Neural progenitor cell (in vitro differentiated cells): ENCODE data around the gene MTFR1L. TPM values are rescaled to one million over a fixed set of nuclear protein-coding genes. Genes with fewer than 3 reads are reported as not detected.
A peak's percentile ranks its signal among the peaks of the same experiment; 100 is the strongest.

Experiments used
- DNase-seq: peaks from one replicate; pipeline ENCODE4 v3.0.0-alpha.2; 2016; ENCODE audit warnings: low spot score
- H2AFZ ChIP-seq: fragments of 200-600 bp; sonication (generic); replicated peaks from 2 replicates; pipeline ENCODE4 v1.6.1; 2016; ENCODE audit warnings: antibody characterized with exemption
- H3F3A ChIP-seq: fragments of 200-600 bp; sonication (generic); 2 replicates; pipeline ENCODE4 v1.6.1; 2016; ENCODE audit warnings: antibody characterized with exemption, low read depth
- H3K27ac ChIP-seq: fragments of 200-600 bp; sonication (generic); 2 replicates; pipeline ENCODE4 v1.5.1; 2016; ENCODE audit warnings: mild to moderate bottlenecking
- H3K27me3 ChIP-seq: fragments of 200-600 bp; sonication (generic); 2 replicates; pipeline ENCODE4 v1.6.1; 2016; ENCODE audit warnings: mild to moderate bottlenecking, moderate library complexity
- H3K36me3 ChIP-seq: fragments of 200-600 bp; sonication (generic); 2 replicates; pipeline ENCODE4 v1.5.1; 2016
- H3K4me1 ChIP-seq: fragments of 200-600 bp; sonication (generic); 2 replicates; pipeline ENCODE4 v1.6.1; 2016; ENCODE audit warnings: mixed run types
- H3K4me2 ChIP-seq: fragments of 200-600 bp; sonication (generic); 2 replicates; pipeline ENCODE4 v1.6.1; 2016
- H3K4me3 ChIP-seq: fragments of 200-600 bp; sonication (generic); 2 replicates; pipeline ENCODE4 v1.5.1; 2016
- H3K79me2 ChIP-seq: fragments of 200-600 bp; sonication (generic); 2 replicates; pipeline ENCODE4 v1.6.1; 2016; ENCODE audit warnings: low read depth
- H3K9ac ChIP-seq: fragments of 200-600 bp; sonication (generic); 2 replicates; pipeline ENCODE4 v1.6.1; 2016
- H3K9me3 ChIP-seq: fragments of 200-600 bp; sonication (generic); 2 replicates; pipeline ENCODE4 v1.5.1; 2016; ENCODE audit warnings: low read depth
- H4K20me1 ChIP-seq: fragments of 200-600 bp; sonication (generic); 2 replicates; pipeline ENCODE4 v1.6.1; 2016; ENCODE audit warnings: low read depth
- H3K27ac Mint-ChIP-seq: 3 replicates; pipeline ENCODE4 v1.8.0; 2021; ENCODE audit warnings: mixed read lengths
- H3K27me3 Mint-ChIP-seq: 2 replicates; pipeline ENCODE4 v1.8.0; 2022; ENCODE audit warnings: low read depth, mild to moderate bottlenecking, inconsistent platforms, moderate library complexity, mixed read lengths; ENCODE audit not compliant: insufficient read depth
- H3K36me3 Mint-ChIP-seq: 3 replicates; pipeline ENCODE4 v1.8.0; 2021; ENCODE audit warnings: mixed read lengths
- H3K4me1 Mint-ChIP-seq: 3 replicates; pipeline ENCODE4 v1.8.0; 2021; ENCODE audit warnings: mixed read lengths
- H3K4me3 Mint-ChIP-seq: 3 replicates; pipeline ENCODE4 v1.8.0; 2021; ENCODE audit warnings: mild to moderate bottlenecking, moderate library complexity, mixed read lengths
- H3K9me3 Mint-ChIP-seq: 3 replicates; pipeline ENCODE4 v1.8.0; 2020; ENCODE audit warnings: mixed read lengths
- CTCF ChIP-seq: fragments of 200-600 bp; sonication (generic); IDR thresholded peaks from 2 replicates; pipeline ENCODE4 v1.5.1; 2017; ENCODE audit warnings: antibody characterized with exemption, mild to moderate bottlenecking
- EZH2 ChIP-seq: fragments of 200-600 bp; sonication (generic); IDR thresholded peaks from 2 replicates; pipeline ENCODE4 v1.6.1; 2017; ENCODE audit warnings: antibody characterized with exemption, mild to moderate bottlenecking, moderate library complexity
- EZH2phosphoT487 ChIP-seq: fragments of 200-600 bp; sonication (generic); IDR thresholded peaks from 2 replicates; pipeline ENCODE4 v1.6.1; 2017; ENCODE audit warnings: antibody characterized with exemption
- total RNA-seq: library from RNA; depleted of rRNA; stranded (reverse); fragments of >200 nt; gene quantifications from 2 replicates; pipeline ENCODE4 v1.2.3, GENCODE V29; 2015; ENCODE audit warnings: low replicate concordance

The MTFR1L gene
- total RNA-seq, 1 donor from 2014 or later = 20.7 TPM

DNA sequence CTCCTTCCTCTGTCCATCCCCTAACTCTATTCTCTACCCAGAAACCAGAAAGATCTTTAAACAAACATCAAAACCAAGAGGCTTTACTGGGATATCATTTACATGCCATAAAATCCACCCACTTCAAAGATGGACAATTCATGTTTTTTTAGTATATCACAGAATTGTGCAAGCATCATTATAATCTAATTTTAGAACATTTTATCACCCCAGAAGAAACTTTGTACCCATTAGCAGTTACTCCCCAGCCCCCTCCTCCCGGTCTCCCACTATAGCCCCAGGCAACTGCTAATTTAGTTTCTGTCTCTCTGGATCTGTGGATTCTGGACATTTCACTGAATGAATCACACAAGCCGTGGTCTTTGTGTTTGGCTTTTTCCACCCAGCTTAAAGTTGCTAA is 24.5 kb upstream of the MTFR1L start:
- Histone ChIP-seq H3K27me3 (peaks cover 5% of the 10 kb centered on the region), H3K4me1 (peaks cover 12% of the 10 kb centered on the region), H2AFZ (no peak overlapping the region), H3K9me3 (no peaks in the 10 kb centered on the region), H3K79me2 (no peaks in the 10 kb centered on the region), H3F3A (peaks cover 5% of the 10 kb centered on the region), H3K4me2 (no peak overlapping the region), H4K20me1 (no peaks in the 10 kb centered on the region), H3K27ac (no peak overlapping the region), H3K4me3 (no peak overlapping the region), H3K9ac (no peak overlapping the region), H3K36me3 (no peaks in the 10 kb centered on the region)
- TF ChIP-seq EZH2phosphoT487 = no peak
- no peak for TF ChIP-seq CTCF
- TF ChIP-seq EZH2 = no peak
- Mint-ChIP-seq H3K4me3 (no peak overlapping the region), H3K27me3 (peaks cover 13% of the 10 kb centered on the region), H3K4me1 (peaks cover 46% of the 10 kb centered on the region), H3K27ac (peak overlapping the region; percentile 12), H3K36me3 (no peaks in the 10 kb centered on the region), H3K9me3 (no peaks in the 10 kb centered on the region)
- no peak for DNase-seq

GRCh38 chr1:25795946-25796810 is 23.6 kb upstream of the MTFR1L start:
- H3K36me3 Mint-ChIP-seq = no peaks in the 10 kb centered on the region
- H3K27me3 Mint-ChIP-seq = peaks cover 15% of the 10 kb centered on the region
- peaks cover 7% of the 10 kb centered on the region for H3K79me2 ChIP-seq
- no peak overlapping the region for H3K4me3 ChIP-seq
- no peak overlapping the region for H3K9ac ChIP-seq
- H3K4me3 Mint-ChIP-seq = no peak overlapping the region
- H3K9me3 ChIP-seq = no peaks in the 10 kb centered on the region
- H3K4me1 Mint-ChIP-seq = peaks cover 45% of the 10 kb centered on the region
- TF ChIP-seq EZH2 (no peak), EZH2phosphoT487 (no peak), CTCF (no peak)
- peaks cover 4% of the 10 kb centered on the region for H4K20me1 ChIP-seq
- peaks cover 5% of the 10 kb centered on the region for H3K27me3 ChIP-seq
- peak overlapping the region; percentile 87 for H2AFZ ChIP-seq
- DNase-seq = no peak
- no peak overlapping the region for H3K27ac ChIP-seq
- H3K9me3 Mint-ChIP-seq = no peaks in the 10 kb centered on the region
- H3K4me1 ChIP-seq = peaks cover 17% of the 10 kb centered on the region
- no peaks in the 10 kb centered on the region for H3K36me3 ChIP-seq
- H3K27ac Mint-ChIP-seq = no peak overlapping the region
- H3K4me2 ChIP-seq = peak overlapping the region; percentile 21
- H3F3A ChIP-seq = peaks cover 11% of the 10 kb centered on the region

DNA sequence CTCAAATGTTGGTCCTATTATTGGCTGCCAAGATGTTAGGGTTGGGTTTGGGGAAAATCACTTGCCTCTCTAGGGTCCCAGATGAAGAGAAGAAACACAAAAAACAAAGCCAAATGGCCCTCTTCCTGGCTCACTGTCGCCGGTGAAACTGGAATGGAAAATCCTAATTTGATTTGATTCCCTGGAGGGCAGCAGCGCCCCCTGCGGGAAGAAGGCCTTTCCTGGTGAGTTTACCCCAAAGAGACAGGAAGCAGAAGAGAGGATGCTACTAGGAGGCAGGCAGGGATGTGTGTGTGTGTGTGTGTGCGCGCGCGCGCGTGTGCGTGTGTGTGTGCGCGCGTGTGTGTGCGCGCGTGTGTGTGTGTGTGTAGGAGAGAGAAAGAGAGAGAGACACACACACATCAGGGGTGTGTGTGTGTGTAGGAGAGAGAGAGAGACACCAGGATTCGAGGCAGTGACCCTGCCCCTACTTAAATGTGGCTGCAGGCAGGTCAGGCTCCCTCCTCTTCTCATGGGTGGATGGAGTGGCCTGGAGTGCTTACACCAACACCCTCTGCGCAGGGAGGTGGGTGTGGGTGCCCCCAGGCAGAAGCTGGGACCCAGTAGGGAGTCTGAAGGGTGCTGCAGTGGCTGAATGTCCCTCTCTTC is 22.8 kb upstream of the MTFR1L start:
- Histone ChIP-seq H4K20me1 (peaks cover 6% of the 10 kb centered on the region), H3K9me3 (no peaks in the 10 kb centered on the region), H3K79me2 (peaks cover 15% of the 10 kb centered on the region), H3K4me1 (peaks cover 18% of the 10 kb centered on the region), H3K27me3 (peaks cover 5% of the 10 kb centered on the region), H3K9ac (no peak overlapping the region), H3K4me3 (no peak overlapping the region), H3F3A (peaks cover 12% of the 10 kb centered on the region), H2AFZ (peak overlapping the region; percentile 87), H3K4me2 (peak overlapping the region; percentile 21), H3K27ac (no peak overlapping the region), H3K36me3 (no peaks in the 10 kb centered on the region)
- peak; percentile 91 for DNase-seq
- Mint-ChIP-seq H3K27ac (no peak overlapping the region), H3K27me3 (peaks cover 15% of the 10 kb centered on the region), H3K4me1 (peaks cover 40% of the 10 kb centered on the region), H3K9me3 (no peaks in the 10 kb centered on the region), H3K36me3 (no peaks in the 10 kb centered on the region), H3K4me3 (no peak overlapping the region)
- TF ChIP-seq CTCF (peak; percentile 90), EZH2phosphoT487 (no peak)
